ENCODE measurements around the gene DTX1. TPM values are rescaled to one million over a fixed set of nuclear protein-coding genes. Genes with fewer than 3 reads are reported as not detected.

DTX1 gene
- total and polyA plus RNA-seq, 2 of the 13 experiments (the other 11 are each of a cell fraction or from before 2014, with no cell fraction given) = not detected

GRCh38 chr12:113136128-113136989 lies 79.8 kb downstream of the DTX1 start (continued):
- TF ChIP-seq, protein P1, sequence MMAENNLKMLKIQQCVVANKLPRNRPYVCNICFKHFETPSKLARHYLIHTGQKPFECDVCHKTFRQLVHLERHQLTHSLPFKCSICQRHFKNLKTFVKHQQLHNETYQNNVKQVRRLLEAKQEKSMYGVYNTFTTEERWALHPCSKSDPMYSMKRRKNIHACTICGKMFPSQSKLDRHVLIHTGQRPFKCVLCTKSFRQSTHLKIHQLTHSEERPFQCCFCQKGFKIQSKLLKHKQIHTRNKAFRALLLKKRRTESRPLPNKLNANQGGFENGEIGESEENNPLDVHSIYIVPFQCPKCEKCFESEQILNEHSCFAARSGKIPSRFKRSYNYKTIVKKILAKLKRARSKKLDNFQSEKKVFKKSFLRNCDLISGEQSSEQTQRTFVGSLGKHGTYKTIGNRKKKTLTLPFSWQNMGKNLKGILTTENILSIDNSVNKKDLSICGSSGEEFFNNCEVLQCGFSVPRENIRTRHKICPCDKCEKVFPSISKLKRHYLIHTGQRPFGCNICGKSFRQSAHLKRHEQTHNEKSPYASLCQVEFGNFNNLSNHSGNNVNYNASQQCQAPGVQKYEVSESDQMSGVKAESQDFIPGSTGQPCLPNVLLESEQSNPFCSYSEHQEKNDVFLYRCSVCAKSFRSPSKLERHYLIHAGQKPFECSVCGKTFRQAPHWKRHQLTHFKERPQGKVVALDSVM (CRISPR knock-in tag; IDR thresholded peaks at IDR 0.05) = no peak
- TF ChIP-seq MZF1 (CRISPR knock-in tag; IDR thresholded peaks at IDR 0.05; ENCODE audit: borderline replicate concordance) (no peak), NKX3-1 (CRISPR knock-in tag; IDR thresholded peaks at IDR 0.05) (no peak), ZBTB46 (CRISPR knock-in tag; IDR thresholded peaks at IDR 0.05; ENCODE audit: borderline replicate concordance) (no peak), CCDC6 (CRISPR knock-in tag; IDR thresholded peaks at IDR 0.05) (no peak)
- TF ChIP-seq, protein P2, sequence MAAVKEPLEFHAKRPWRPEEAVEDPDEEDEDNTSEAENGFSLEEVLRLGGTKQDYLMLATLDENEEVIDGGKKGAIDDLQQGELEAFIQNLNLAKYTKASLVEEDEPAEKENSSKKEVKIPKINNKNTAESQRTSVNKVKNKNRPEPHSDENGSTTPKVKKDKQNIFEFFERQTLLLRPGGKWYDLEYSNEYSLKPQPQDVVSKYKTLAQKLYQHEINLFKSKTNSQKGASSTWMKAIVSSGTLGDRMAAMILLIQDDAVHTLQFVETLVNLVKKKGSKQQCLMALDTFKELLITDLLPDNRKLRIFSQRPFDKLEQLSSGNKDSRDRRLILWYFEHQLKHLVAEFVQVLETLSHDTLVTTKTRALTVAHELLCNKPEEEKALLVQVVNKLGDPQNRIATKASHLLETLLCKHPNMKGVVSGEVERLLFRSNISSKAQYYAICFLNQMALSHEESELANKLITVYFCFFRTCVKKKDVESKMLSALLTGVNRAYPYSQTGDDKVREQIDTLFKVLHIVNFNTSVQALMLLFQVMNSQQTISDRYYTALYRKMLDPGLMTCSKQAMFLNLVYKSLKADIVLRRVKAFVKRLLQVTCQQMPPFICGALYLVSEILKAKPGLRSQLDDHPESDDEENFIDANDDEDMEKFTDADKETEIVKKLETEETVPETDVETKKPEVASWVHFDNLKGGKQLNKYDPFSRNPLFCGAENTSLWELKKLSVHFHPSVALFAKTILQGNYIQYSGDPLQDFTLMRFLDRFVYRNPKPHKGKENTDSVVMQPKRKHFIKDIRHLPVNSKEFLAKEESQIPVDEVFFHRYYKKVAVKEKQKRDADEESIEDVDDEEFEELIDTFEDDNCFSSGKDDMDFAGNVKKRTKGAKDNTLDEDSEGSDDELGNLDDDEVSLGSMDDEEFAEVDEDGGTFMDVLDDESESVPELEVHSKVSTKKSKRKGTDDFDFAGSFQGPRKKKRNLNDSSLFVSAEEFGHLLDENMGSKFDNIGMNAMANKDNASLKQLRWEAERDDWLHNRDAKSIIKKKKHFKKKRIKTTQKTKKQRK (IDR thresholded peaks at IDR 0.05; ENCODE audit: low read length) = no peak

Measured in HepG2 (cell line).